HG03571 (cell line): ENCODE data around the gene MALSU1.

Source experiments
- ATAC-seq: cut with Tn5 transposase; IDR thresholded peaks from one replicate; pipeline ENCODE4 v1.9.1; 2021; ENCODE audit not compliant: unreplicated experiment

The MALSU1 gene

GRCh38 chr7:23358152-23358674 lies 59.1 kb downstream of the MALSU1 start:
- ATAC-seq: no peak
